ENCODE measurements around the gene TTL. TPM values are rescaled to one million over a fixed set of nuclear protein-coding genes. Genes with fewer than 3 reads are reported as not detected.
"Not testable (repeated sequence)": the region's sequence is repeated elsewhere in the genome, so short reads cannot be mapped to it uniquely, and the experiment has no call there.

Gene TTL
- total RNA-seq, 1 experiment from 2014 or later, result 53.7 TPM

GRCh38 chr2:112500850-112501484 lies 19.0 kb downstream of the TTL start:
- H3K27me3 Mint-ChIP-seq (ENCODE audit: insufficient read depth, unreplicated experiment); BruUV-seq (replicated peaks); intact Hi-C loops (cut with micrococcal nuclease); H3K9me3 Mint-ChIP-seq (ENCODE audit: unreplicated experiment); H3K27ac Mint-ChIP-seq (ENCODE audit: low read depth, unreplicated experiment); H3K4me1 Mint-ChIP-seq (ENCODE audit: insufficient read depth, unreplicated experiment); H3K4me3 Mint-ChIP-seq (ENCODE audit: unreplicated experiment): not testable (repeated sequence)
- peaks cover 34% of the 10 kb centered on the region for H3K36me3 Mint-ChIP-seq (ENCODE audit: insufficient read depth, unreplicated experiment)
- TF ChIP-seq CTCF (IDR thresholded peaks at IDR 0.05; ENCODE audit: unreplicated experiment), result peak; percentile 36
- DNase-seq (ENCODE audit: unreplicated experiment), result peak; percentile 56
- POLR2A ChIA-PET, result interaction anchor here (1.6 kb wide), 1 partner anchor 18 kb away, joined by 8 read pairs; no protein-coding TSS in a partner anchor
- CTCF ChIA-PET, result interaction anchor here (0.6 to 0.7 kb wide), 2 partner anchors 9 to 1826 kb away, joined by 3 read pairs; no protein-coding TSS in a partner anchor

GRCh38 chr2:112509239-112509998 lies 27.5 kb downstream of the TTL start:
- ChIA-PET POLR2A (interaction anchor here (1.2 kb wide), 1 partner anchor 28 kb away, joined by 3 read pairs; no protein-coding TSS in a partner anchor), CTCF (interaction anchor here (1.1 kb wide), 1 partner anchor 9 kb away, joined by 3 read pairs; no protein-coding TSS in a partner anchor)
- peaks cover 17% of the 10 kb centered on the region for H3K36me3 Mint-ChIP-seq (ENCODE audit: insufficient read depth, unreplicated experiment)
- DNase-seq (ENCODE audit: unreplicated experiment); H3K9me3 Mint-ChIP-seq (ENCODE audit: unreplicated experiment); H3K4me1 Mint-ChIP-seq (ENCODE audit: insufficient read depth, unreplicated experiment); BruUV-seq (replicated peaks); H3K27ac Mint-ChIP-seq (ENCODE audit: low read depth, unreplicated experiment); H3K4me3 Mint-ChIP-seq (ENCODE audit: unreplicated experiment); H3K27me3 Mint-ChIP-seq (ENCODE audit: insufficient read depth, unreplicated experiment); intact Hi-C loops (cut with micrococcal nuclease): not testable (repeated sequence)

- H3K36me3 Mint-ChIP-seq (ENCODE audit: insufficient read depth, unreplicated experiment), result peaks cover 27% of the 10 kb centered on the region
- DNase-seq (ENCODE audit: unreplicated experiment), result no peak
- H3K4me3 Mint-ChIP-seq (ENCODE audit: unreplicated experiment), result no peak overlapping the region
- no peaks in the 10 kb centered on the region for H3K27me3 Mint-ChIP-seq (ENCODE audit: insufficient read depth, unreplicated experiment)
- TF ChIP-seq CTCF (IDR thresholded peaks at IDR 0.05; ENCODE audit: unreplicated experiment), result no peak
- no peak overlapping the region for H3K27ac Mint-ChIP-seq (ENCODE audit: low read depth, unreplicated experiment)
- CTCF ChIA-PET, result interaction anchor here (0.7 kb wide), 1 partner anchor 50 kb away, joined by 3 read pairs; no protein-coding TSS in a partner anchor
- peaks cover 8% of the 10 kb centered on the region for H3K9me3 Mint-ChIP-seq (ENCODE audit: unreplicated experiment)
- no peaks in the 10 kb centered on the region for H3K4me1 Mint-ChIP-seq (ENCODE audit: insufficient read depth, unreplicated experiment)
- no TSS peak for BruUV-seq (replicated peaks)
- POLR2A ChIA-PET, result no interaction called here
- intact Hi-C loops (cut with micrococcal nuclease), result no loop called here
Measured at GRCh38 chr2:112516801-112517200, 34.8 kb downstream of the TTL start.

GRCh38 chr2:112518807-112519206 lies 36.9 kb downstream of the TTL start:
- H3K27ac Mint-ChIP-seq (ENCODE audit: low read depth, unreplicated experiment), result no peak overlapping the region
- H3K9me3 Mint-ChIP-seq (ENCODE audit: unreplicated experiment), result peaks cover 8% of the 10 kb centered on the region
- TF ChIP-seq CTCF (IDR thresholded peaks at IDR 0.05; ENCODE audit: unreplicated experiment), result no peak
- no peak for DNase-seq (ENCODE audit: unreplicated experiment)
- H3K4me3 Mint-ChIP-seq (ENCODE audit: unreplicated experiment), result no peak overlapping the region
- no peaks in the 10 kb centered on the region for H3K27me3 Mint-ChIP-seq (ENCODE audit: insufficient read depth, unreplicated experiment)
- no TSS peak for BruUV-seq (replicated peaks)
- intact Hi-C loops (cut with micrococcal nuclease), result no loop called here
- ChIA-PET POLR2A (no interaction called here), CTCF (interaction anchor here (0.6 to 0.8 kb wide), 2 partner anchors 38 to 79 kb away, joined by 3 to 5 read pairs; no protein-coding TSS in a partner anchor)
- no peaks in the 10 kb centered on the region for H3K4me1 Mint-ChIP-seq (ENCODE audit: insufficient read depth, unreplicated experiment)
- H3K36me3 Mint-ChIP-seq (ENCODE audit: insufficient read depth, unreplicated experiment), result peaks cover 43% of the 10 kb centered on the region

All from MCF 10A (cell line).